Stimulated activated CD8-positive, alpha-beta memory T cell treated with anti-CD3 and anti-CD28 coated beads, Interleukin-15, amount 100 ng/mL, for 48 hours (primary cell): ENCODE data around the gene SP1.
A peak's percentile ranks its signal among the peaks of the same experiment; 100 is the strongest.
"Not testable (repeated sequence)": the region's sequence is repeated elsewhere in the genome, so short reads cannot be mapped to it uniquely, and the experiment has no call there.

ENCODE experiments used
- DNase-seq, 2 donors: peaks; one replicate each; pipeline ENCODE4 v3.0.0-alpha.2; 2020; ENCODE audit warnings: low read depth in 2 of 2

SP1 gene

GRCh38 chr12:53380104-53380793, at the start of gene SP1:
SP1 (plus strand) TSS chr12:53380176; CDS start chr12:53380292, 116 bp downstream.
- DNase-seq, result peak; percentile 87 to 88

DNA sequence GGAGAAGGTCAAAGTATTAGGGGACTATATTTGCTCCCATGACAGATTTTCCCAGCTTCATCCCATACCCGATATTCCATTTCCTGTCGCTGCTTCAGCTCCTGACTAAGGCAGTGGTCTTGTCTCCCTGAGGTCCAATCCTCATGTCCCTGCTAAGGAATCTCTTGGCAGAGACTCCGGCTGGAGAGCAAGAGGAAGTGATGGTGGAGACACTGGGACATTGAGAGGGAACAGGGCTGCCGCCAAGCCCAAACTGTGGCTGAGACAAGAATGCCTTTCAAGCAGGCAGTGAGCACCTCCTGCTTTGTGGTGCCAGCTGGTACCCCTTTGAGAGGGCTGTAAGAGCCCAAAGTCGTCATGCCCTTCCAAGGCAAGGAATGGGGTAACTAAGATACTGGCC, 49.3 kb upstream of the SP1 start:
- no peak for DNase-seq

DNA sequence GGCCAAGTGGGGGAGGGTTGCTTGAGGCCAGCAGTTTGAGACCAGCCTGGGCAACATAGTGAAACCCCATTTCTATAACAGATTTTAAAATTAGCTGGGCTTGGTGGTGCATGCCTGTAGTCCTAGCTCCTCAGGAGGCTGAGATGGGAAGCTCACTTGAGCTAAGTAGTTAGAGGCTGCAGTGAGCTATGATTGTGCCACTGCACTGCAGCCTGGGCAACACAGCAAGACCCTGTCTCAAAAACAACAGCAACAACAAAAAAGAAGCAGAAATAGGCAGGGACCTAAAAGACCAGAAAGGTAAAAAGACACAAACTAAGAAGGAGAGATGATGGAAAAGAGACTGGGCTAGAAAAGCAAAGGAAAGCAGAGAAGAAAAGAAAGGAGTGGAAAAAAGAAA, 47.6 kb upstream of the SP1 start:
- not testable (repeated sequence) for DNase-seq

- DNase-seq, result no peak
Observed at GRCh38 chr12:53332744-53333143, 47.2 kb upstream of the SP1 start.

GRCh38 chr12:53333289-53333688, 46.7 kb upstream of the SP1 start:
- no peak for DNase-seq

DNA sequence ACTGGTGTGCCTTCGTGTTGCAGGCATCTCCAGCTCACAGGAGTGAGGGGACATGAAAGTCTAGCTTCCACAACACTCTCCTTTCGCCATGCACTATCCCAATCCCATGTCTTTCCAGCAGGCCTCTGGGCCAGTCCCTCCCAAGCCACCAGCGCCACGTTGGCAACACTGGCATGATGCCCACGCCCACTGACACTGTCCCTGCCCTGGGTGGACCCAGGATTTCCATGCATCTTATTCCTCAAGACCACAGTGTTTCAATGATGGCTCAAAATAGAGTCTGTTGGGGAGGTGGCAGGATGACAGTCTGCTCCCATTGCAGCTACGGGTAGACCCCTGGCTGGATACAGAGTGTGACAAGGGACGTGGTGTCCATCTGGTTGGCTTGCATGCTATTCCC, 46.1 kb upstream of the SP1 start:
- no peak for DNase-seq

- DNase-seq, result no peak
Observed at GRCh38 chr12:53334822-53335221, 45.2 kb upstream of the SP1 start.

GRCh38 chr12:53336181-53336681, 43.7 kb upstream of the SP1 start, which contains the start of gene SP7:
SP7 (minus strand) TSS chr12:53336354; CDS start chr12:53335646, 708 bp downstream.
- DNase-seq, result no peak

DNA sequence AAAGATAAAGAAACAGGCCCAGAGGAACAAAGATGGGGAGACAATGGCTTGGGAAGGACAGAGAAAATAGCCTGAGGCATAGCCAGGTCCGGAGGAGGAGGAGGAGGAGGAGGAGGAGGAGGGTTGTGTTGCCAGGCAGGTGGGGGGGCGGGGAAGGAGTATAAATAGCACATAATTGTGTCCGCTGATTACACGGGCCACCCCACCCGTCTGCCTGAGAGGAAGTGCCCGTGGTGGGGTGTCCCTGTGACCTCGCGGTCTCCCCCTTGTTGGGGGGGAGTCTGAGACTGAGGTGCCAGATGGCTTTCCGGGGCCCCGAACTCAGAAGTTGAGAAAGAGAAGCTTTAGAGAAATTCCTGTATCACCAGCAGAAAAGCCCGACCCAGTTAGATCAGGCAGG, 42.0 kb upstream of the SP1 start:
- no peak for DNase-seq

DNA sequence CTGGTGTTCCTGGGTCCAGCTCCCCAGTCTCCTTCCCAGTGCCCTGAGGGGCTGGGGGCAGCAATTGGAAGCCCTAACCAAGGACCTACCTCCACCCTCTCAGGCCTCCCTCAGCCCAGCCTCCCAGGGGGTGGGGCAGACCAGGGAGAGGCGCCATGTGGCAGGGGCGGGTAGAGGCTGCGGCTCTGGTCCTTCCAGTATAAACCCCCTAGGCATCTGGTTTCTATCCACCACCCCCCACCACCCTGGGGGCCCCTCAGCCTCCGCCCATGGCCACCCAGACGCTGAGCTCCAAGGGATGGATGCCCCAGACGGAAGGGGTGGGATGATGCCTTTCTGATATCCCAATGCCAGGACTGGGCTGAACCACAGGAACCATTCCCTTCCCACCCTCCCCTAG, 41.1 kb upstream of the SP1 start:
- no peak for DNase-seq

- peak in 1 of 2 donors; percentile 14 for DNase-seq
Observed at GRCh38 chr12:53340398-53340797, 39.6 kb upstream of the SP1 start.

- DNase-seq, result no peak
Observed at GRCh38 chr12:53343449-53343848, 36.5 kb upstream of the SP1 start.

GRCh38 chr12:53343969-53344368, 36.0 kb upstream of the SP1 start:
- DNase-seq, result no peak

GRCh38 chr12:53344487-53344823, 35.5 kb upstream of the SP1 start:
- DNase-seq, result no peak

GRCh38 chr12:53344824-53345485, 35.0 kb upstream of the SP1 start:
- peak; percentile 54 for DNase-seq

GRCh38 chr12:53345486-53346188, 34.3 kb upstream of the SP1 start:
- no peak for DNase-seq

DNA sequence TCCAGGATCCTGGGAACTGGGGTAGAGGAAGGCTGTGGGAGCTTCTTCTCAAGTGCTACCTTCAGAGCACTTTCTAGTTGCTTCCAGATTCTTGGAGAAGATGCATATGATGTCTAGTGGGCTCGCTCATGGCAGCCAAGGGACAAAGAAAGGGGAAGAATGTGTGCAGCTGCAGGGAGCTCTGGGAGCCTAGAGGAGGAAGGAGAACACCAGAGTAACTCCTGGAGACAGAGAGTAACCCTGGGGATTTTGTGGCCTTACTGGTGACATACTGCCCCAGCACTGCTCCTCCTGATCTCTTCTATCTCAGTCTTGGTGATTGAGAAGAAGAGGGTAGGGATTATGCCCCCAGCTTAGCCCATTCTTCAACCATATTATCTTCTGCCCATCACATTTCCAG, 33.5 kb upstream of the SP1 start:
- DNase-seq, result no peak

GRCh38 chr12:53347905-53348304, 32.1 kb upstream of the SP1 start:
- DNase-seq, result no peak

DNA sequence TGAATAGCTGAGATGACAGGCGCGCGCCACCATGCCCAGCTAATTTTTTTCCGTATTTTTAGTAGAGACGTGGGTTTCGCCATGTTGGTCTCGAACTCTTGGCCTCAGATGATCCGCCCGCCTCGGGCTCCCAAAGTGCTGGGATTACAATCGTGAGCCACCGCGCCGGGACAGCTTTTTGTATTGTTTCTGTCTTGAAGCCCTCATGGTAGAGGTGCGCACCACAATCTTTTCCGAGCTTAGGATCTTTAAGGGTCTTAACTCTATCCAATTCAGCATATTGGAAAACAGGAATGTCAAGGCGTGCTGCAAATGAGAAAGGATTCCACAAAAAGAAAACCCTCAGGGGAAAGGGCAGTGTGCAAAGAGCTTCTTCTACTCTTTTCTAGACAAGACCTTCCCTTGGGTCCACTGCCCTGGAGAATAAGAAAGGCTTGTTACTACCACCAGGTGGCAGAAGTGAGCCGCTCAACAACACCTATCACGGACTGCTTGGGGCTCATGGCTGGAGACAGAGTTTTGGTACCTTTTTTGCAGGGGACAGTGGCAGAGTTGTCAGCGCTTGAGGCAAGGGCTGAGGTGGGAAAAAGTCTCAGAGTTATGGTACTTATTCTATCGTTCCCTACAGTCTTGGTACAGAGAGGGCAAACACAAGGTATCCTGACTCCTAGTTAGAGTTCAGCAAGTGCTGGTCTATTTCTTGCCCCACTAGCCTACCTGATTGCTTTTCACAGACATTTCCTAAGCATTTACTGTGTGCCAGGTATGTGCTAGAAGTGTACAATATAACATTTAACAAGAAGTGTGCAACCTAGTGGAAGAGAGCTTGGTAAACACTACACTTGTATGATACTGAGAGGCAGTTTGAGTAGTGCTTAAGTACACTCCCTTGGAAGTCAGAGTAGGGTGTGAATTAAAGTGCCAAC, 27.4 kb upstream of the SP1 start:
- peak; percentile 53 to 59 for DNase-seq

- no peak for DNase-seq
Observed at GRCh38 chr12:53353257-53353655, 26.7 kb upstream of the SP1 start.

GRCh38 chr12:53355121-53355520, 24.9 kb upstream of the SP1 start:
- DNase-seq, result no peak
